Mammary epithelial cell (primary cell): ENCODE data around the gene ICAM1.

Experiments used
- EZH2 ChIP-seq: IDR thresholded peaks from 2 replicates; pipeline ENCODE4 v1.6.1; 2012; ENCODE audit warnings: low read length, inconsistent platforms, borderline replicate concordance
- TF ChIP-seq, protein P1 (sequence below), 2 donors: IDR thresholded peaks in 1 of 2; conservative IDR thresholded peaks in 1 of 2; 2 replicates each; pipeline ENCODE4 v1.5.1; 2011 to 2012; ENCODE audit warnings: inconsistent platforms in 2 of 2, low read length in 2 of 2, mild to moderate bottlenecking in 2 of 2, control low read depth in 1 of 2, low read depth in 1 of 2; ENCODE audit not compliant: insufficient read depth in 1 of 2; ENCODE audit errors: extremely low read depth in 1 of 2

DNA sequence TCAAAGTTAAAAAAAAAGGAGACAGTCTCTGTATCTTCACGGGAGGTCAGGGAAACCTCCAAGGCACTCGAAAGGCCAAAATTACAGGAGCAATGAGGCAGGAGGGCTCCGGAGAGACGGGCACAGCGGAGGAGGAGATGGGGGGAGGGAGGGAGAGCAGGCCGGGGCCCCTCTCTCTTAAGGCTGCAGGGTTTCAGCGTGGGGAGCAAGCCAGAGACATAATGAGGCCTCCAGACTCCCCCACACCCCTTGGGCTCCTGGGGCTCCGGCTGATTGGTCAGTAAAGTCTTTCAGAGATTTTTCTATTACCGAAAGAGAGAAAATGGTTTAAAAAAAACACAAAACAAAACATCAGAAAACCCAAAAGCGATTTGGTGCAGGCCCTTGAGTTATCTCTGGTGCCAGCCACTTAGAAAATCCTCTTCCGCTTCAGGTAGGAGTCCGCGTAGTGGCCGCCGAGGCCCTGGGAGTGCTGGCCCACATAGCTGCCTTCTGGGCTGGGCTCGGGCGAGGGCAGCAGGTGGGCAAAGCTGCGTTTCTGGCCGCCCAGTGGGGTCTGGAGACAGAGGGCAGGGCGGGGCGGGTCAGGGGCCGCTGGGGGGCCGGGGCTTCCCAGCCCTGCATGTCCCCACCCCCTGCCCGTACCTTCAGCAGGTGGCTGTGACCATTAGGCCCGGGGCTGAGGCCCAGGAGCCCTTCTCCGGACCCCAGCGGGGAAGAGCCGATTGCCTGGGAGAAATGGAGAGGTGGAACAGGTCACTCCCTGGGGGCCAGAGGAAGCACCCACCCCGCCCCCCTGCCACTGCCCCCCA, 46.3 kb downstream of the ICAM1 start:
- TF ChIP-seq, protein P1, sequence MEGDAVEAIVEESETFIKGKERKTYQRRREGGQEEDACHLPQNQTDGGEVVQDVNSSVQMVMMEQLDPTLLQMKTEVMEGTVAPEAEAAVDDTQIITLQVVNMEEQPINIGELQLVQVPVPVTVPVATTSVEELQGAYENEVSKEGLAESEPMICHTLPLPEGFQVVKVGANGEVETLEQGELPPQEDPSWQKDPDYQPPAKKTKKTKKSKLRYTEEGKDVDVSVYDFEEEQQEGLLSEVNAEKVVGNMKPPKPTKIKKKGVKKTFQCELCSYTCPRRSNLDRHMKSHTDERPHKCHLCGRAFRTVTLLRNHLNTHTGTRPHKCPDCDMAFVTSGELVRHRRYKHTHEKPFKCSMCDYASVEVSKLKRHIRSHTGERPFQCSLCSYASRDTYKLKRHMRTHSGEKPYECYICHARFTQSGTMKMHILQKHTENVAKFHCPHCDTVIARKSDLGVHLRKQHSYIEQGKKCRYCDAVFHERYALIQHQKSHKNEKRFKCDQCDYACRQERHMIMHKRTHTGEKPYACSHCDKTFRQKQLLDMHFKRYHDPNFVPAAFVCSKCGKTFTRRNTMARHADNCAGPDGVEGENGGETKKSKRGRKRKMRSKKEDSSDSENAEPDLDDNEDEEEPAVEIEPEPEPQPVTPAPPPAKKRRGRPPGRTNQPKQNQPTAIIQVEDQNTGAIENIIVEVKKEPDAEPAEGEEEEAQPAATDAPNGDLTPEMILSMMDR (conservative IDR thresholded peaks at IDR 0.05 in 1 of 2, IDR thresholded peaks at IDR 0.05 in 1 of 2; ENCODE audit: extremely low read depth in 1 of 2, insufficient read depth in 1 of 2, low read depth in 1 of 2, low read length in 2 of 2), result no peak
- no peak for TF ChIP-seq EZH2
